A172 (cell line): ENCODE data around the gene CXCR4. TPM values are rescaled to one million over a fixed set of nuclear protein-coding genes. Genes with fewer than 3 reads are reported as not detected.

Experiments used
- DNase-seq: peaks from one replicate; pipeline ENCODE4 v3.0.0-alpha.2; 2015; ENCODE audit warnings: low spot score
- total RNA-seq: library from RNA; depleted of rRNA; stranded (reverse); fragments of >200 nt; shearing (Covaris generic); gene quantifications from 2 replicates; pipeline ENCODE4 v1.2.3, GENCODE V29; 2014

Gene CXCR4
- total RNA-seq, 1 experiment from 2014 or later, result 2.8 TPM

GRCh38 chr2:136131961-136132824 is 14.2 kb upstream of the CXCR4 start:
- no peak for DNase-seq

- no peak for DNase-seq
Measured at GRCh38 chr2:136131484-136131960, 13.6 kb upstream of the CXCR4 start.

- no peak for DNase-seq
Measured at GRCh38 chr2:136130511-136130910, 12.6 kb upstream of the CXCR4 start.

- DNase-seq, result no peak
Measured at GRCh38 chr2:136130045-136130444, 12.1 kb upstream of the CXCR4 start.

GRCh38 chr2:136129601-136130000 is 11.7 kb upstream of the CXCR4 start:
- no peak for DNase-seq

- DNase-seq, result no peak
Measured at GRCh38 chr2:136128905-136129304, 11.0 kb upstream of the CXCR4 start.

GRCh38 chr2:136128366-136128765 is 10.4 kb upstream of the CXCR4 start:
- DNase-seq, result no peak

GRCh38 chr2:136127356-136127755 is 9.4 kb upstream of the CXCR4 start:
- DNase-seq, result no peak

- no peak for DNase-seq
Measured at GRCh38 chr2:136126421-136126926, 8.5 kb upstream of the CXCR4 start.

GRCh38 chr2:136126021-136126420 is 8.1 kb upstream of the CXCR4 start:
- DNase-seq, result no peak

GRCh38 chr2:136125236-136125635 is 7.3 kb upstream of the CXCR4 start:
- DNase-seq, result peak; percentile 25

GRCh38 chr2:136124805-136125204 is 6.9 kb upstream of the CXCR4 start:
- DNase-seq, result no peak

- no peak for DNase-seq
Measured at GRCh38 chr2:136122661-136123060, 4.7 kb upstream of the CXCR4 start.

GRCh38 chr2:136121204-136121910 is 3.4 kb upstream of the CXCR4 start:
- DNase-seq, result no peak

GRCh38 chr2:136119717-136120675 is 2.0 kb upstream of the CXCR4 start:
- DNase-seq, result no peak

- DNase-seq, result no peak
Measured at GRCh38 chr2:136118819-136119716, 1.1 kb upstream of the CXCR4 start.

GRCh38 chr2:136117391-136117841 is 533 bp downstream of the CXCR4 start:
- DNase-seq, result no peak

- no peak for DNase-seq
Measured at GRCh38 chr2:136116813-136117390, 1.0 kb downstream of the CXCR4 start.

GRCh38 chr2:136116151-136116812 is 1.7 kb downstream of the CXCR4 start:
- no peak for DNase-seq
